DND-41 (cell line): ENCODE results near the gene HTR3B.

ENCODE experiments used
- EZH2 ChIP-seq: IDR thresholded peaks from 3 replicates; pipeline ENCODE4 v1.6.1; 2012; ENCODE audit warnings: borderline replicate concordance, low read depth, mild to moderate bottlenecking, moderate library complexity, low read length, inconsistent platforms; ENCODE audit not compliant: severe bottlenecking
- TF ChIP-seq, protein P1 (sequence below): IDR thresholded peaks from 2 replicates; pipeline ENCODE4 v1.5.1; 2012; ENCODE audit warnings: borderline replicate concordance, low read length, moderate library complexity, mild to moderate bottlenecking; ENCODE audit not compliant: poor library complexity, severe bottlenecking; ENCODE audit errors: extremely low read depth

DNA sequence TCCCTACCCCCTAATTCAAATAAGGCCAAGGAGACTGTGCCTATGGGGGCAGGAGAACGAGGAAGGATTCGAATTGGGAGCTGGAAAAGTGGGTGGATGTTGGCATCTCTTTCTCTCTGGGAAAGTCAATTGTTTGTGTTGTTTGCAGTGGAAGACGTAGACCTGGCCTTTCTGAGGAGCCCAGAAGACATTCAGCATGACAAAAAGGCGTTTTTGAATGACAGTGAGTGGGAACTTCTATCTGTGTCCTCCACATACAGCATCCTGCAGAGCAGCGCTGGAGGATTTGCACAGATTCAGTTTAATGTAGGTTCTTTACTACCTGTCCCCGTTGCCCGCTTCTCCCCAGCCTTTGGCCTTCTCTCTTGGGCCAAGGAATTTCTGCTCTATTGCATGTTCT is 28.2 kb downstream of the HTR3B start:
- TF ChIP-seq, protein P1, sequence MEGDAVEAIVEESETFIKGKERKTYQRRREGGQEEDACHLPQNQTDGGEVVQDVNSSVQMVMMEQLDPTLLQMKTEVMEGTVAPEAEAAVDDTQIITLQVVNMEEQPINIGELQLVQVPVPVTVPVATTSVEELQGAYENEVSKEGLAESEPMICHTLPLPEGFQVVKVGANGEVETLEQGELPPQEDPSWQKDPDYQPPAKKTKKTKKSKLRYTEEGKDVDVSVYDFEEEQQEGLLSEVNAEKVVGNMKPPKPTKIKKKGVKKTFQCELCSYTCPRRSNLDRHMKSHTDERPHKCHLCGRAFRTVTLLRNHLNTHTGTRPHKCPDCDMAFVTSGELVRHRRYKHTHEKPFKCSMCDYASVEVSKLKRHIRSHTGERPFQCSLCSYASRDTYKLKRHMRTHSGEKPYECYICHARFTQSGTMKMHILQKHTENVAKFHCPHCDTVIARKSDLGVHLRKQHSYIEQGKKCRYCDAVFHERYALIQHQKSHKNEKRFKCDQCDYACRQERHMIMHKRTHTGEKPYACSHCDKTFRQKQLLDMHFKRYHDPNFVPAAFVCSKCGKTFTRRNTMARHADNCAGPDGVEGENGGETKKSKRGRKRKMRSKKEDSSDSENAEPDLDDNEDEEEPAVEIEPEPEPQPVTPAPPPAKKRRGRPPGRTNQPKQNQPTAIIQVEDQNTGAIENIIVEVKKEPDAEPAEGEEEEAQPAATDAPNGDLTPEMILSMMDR: no peak
- TF ChIP-seq EZH2: no peak
